ENCODE results near the gene SYNGR2. TPM values are rescaled to one million over a fixed set of nuclear protein-coding genes. Genes with fewer than 3 reads are reported as not detected.

Gene SYNGR2
- total and polyA plus RNA-seq, 9 of the 15 experiments (the other 6 are each of a cell fraction or from before 2014, with no cell fraction given): 1.4 to 173 (median 87.8) TPM

DNA sequence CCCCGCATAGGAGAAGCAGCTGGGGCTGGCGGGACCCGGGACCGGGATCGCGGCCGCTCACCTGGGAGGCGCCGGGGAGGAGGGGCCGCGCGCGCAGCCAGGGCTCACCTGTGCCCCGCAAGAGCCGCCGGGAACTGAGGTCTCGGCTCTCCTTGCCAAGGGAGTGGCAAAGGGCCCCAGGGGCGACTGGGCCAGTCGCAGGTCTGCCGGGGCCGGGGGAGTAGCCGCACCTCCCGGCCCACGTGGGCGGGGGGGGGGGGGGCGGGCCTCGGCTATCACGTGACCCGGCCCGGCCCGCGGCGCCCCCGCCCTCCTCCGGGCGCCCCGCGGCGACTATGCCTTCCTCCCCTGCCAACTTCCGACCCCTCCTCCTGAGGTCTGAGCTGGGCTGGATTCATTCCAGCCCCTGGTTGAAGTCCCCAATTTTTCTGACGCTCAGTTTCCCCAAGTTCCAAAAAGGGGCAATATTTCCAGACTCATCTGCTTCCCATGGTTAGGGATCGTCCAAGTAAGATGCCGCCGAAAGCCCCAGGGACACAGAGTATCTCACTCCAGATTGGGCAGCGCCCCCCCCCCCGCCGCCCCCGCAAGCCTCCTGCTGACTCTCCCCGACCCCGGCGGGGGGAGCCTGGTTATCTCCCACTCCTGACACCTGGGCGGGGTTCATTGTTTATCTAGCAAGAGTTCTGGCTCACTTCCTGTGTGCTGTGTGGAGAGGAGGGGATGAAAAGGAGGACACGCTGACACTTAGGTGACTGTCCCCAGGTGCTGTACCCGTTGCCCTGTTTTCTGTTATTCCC is 39.6 kb upstream of the SYNGR2 start, which contains the start of gene TMC6 (continued):
- TF ChIP-seq TOE1 (IDR thresholded peaks at IDR 0.05; ENCODE audit: borderline replicate concordance) (peak; percentile 96), TOE1 (CRISPR knock-in tag; IDR thresholded peaks at IDR 0.05; ENCODE audit: borderline replicate concordance, low read depth) (no peak), MCM7 (IDR thresholded peaks at IDR 0.05) (no peak), RFX7 (CRISPR knock-in tag; IDR thresholded peaks at IDR 0.05) (no peak), MAFG (tag; conservative IDR thresholded peaks at IDR 0.05) (no peak), TEAD2 (tag; IDR thresholded peaks at IDR 0.05) (no peak), EZH2 (IDR thresholded peaks at IDR 0.05; ENCODE audit: borderline replicate concordance, low read depth, low read length) (no peak), ZBED1 (IDR thresholded peaks at IDR 0.05) (0 out of 2 replicates have a peak, but pooled peaks have one; percentile 41), SMARCC2 (IDR thresholded peaks at IDR 0.05; ENCODE audit: low read depth) (peak; percentile 44; the same call in 1 of the 2 replicates), NR2C2 (CRISPR knock-in tag; IDR thresholded peaks at IDR 0.05) (no peak), NR2C2 (tag; IDR thresholded peaks at IDR 0.05) (peak; percentile 81), HLTF (IDR thresholded peaks at IDR 0.05) (no peak)
- TF ChIP-seq, protein P1, sequence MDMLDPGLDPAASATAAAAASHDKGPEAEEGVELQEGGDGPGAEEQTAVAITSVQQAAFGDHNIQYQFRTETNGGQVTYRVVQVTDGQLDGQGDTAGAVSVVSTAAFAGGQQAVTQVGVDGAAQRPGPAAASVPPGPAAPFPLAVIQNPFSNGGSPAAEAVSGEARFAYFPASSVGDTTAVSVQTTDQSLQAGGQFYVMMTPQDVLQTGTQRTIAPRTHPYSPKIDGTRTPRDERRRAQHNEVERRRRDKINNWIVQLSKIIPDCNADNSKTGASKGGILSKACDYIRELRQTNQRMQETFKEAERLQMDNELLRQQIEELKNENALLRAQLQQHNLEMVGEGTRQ (CRISPR knock-in tag; IDR thresholded peaks at IDR 0.05): peak; percentile 73
- TF ChIP-seq, protein P2, sequence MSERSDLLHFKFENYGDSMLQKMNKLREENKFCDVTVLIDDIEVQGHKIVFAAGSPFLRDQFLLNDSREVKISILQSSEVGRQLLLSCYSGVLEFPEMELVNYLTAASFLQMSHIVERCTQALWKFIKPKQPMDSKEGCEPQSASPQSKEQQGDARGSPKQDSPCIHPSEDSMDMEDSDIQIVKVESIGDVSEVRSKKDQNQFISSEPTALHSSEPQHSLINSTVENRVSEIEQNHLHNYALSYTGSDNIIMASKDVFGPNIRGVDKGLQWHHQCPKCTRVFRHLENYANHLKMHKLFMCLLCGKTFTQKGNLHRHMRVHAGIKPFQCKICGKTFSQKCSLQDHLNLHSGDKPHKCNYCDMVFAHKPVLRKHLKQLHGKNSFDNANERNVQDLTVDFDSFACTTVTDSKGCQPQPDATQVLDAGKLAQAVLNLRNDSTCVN (CRISPR knock-in tag; IDR thresholded peaks at IDR 0.05): no peak
- TF ChIP-seq, protein P3, sequence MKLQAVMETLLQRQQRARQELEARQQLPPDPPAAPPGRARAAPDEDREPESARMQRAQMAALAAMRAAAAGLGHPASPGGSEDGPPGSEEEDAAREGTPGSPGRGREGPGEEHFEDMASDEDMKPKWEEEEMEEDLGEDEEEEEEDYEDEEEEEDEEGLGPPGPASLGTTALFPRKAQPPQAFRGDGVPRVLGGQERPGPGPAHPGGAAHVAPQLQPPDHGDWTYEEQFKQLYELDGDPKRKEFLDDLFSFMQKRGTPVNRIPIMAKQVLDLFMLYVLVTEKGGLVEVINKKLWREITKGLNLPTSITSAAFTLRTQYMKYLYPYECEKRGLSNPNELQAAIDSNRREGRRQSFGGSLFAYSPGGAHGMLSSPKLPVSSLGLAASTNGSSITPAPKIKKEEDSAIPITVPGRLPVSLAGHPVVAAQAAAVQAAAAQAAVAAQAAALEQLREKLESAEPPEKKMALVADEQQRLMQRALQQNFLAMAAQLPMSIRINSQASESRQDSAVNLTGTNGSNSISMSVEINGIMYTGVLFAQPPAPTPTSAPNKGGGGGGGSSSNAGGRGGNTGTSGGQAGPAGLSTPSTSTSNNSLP (IDR thresholded peaks at IDR 0.05; ENCODE audit: borderline replicate concordance, low read depth, low read length): 0 out of 2 replicates have a peak, but pooled peaks have one; percentile 21
- TF ChIP-seq, protein P4, sequence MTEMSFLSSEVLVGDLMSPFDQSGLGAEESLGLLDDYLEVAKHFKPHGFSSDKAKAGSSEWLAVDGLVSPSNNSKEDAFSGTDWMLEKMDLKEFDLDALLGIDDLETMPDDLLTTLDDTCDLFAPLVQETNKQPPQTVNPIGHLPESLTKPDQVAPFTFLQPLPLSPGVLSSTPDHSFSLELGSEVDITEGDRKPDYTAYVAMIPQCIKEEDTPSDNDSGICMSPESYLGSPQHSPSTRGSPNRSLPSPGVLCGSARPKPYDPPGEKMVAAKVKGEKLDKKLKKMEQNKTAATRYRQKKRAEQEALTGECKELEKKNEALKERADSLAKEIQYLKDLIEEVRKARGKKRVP (CRISPR knock-in tag; IDR thresholded peaks at IDR 0.05): no peak
- TF ChIP-seq, protein P5, sequence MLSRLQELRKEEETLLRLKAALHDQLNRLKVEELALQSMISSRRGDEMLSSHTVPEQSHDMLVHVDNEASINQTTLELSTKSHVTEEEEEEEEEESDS (CRISPR knock-in tag; IDR thresholded peaks at IDR 0.05): no peak
- TF ChIP-seq, protein P6, sequence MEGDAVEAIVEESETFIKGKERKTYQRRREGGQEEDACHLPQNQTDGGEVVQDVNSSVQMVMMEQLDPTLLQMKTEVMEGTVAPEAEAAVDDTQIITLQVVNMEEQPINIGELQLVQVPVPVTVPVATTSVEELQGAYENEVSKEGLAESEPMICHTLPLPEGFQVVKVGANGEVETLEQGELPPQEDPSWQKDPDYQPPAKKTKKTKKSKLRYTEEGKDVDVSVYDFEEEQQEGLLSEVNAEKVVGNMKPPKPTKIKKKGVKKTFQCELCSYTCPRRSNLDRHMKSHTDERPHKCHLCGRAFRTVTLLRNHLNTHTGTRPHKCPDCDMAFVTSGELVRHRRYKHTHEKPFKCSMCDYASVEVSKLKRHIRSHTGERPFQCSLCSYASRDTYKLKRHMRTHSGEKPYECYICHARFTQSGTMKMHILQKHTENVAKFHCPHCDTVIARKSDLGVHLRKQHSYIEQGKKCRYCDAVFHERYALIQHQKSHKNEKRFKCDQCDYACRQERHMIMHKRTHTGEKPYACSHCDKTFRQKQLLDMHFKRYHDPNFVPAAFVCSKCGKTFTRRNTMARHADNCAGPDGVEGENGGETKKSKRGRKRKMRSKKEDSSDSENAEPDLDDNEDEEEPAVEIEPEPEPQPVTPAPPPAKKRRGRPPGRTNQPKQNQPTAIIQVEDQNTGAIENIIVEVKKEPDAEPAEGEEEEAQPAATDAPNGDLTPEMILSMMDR (IDR thresholded peaks at IDR 0.05 in 2 of 3, conservative IDR thresholded peaks at IDR 0.05 in 1 of 3; ENCODE audit: insufficient read depth in 2 of 3, low read depth in 1 of 3, low read length in 3 of 3): no peak
- TF ChIP-seq, protein P7, sequence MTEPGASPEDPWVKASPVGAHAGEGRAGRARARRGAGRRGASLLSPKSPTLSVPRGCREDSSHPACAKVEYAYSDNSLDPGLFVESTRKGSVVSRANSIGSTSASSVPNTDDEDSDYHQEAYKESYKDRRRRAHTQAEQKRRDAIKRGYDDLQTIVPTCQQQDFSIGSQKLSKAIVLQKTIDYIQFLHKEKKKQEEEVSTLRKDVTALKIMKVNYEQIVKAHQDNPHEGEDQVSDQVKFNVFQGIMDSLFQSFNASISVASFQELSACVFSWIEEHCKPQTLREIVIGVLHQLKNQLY (CRISPR knock-in tag; conservative IDR thresholded peaks at IDR 0.05): no peak

Data from K562 (cell line).